K562 (cell line): ENCODE results near the gene ARHGAP4. TPM values are rescaled to one million over a fixed set of nuclear protein-coding genes. Genes with fewer than 3 reads are reported as not detected.

Experiments used
- ATAC-seq: fragments of 200-7000 bp; cut with Tn5 transposase; 3 replicates; pipeline ENCODE4 v1.9.1; 2020; ENCODE audit warnings: moderate library complexity
- BruUV-seq: library from RNA; stranded (reverse); fragments of 400-500 nt; replicated peaks from 2 replicates; lab custom pipeline; 2021; lab: Mats Ljungman, UMichigan
- CTCF ChIA-PET: fragments of 300-600 bp; formaldehyde crosslinking; extraction: SDS; loops from one replicate; lab custom pipeline; 2021; ENCODE audit warnings: low intra/inter-chr PET ratio; lab: Yijun Ruan, JAX
- POLR2A ChIA-PET: fragments of 300-600, 350-650 bp; sonication (Branson Sonifier 250); formaldehyde crosslinking; extraction: SDS; loops from one replicate; lab custom pipeline; 2021; ENCODE audit warnings: antibody characterized with exemption, inconsistent platforms; lab: Yijun Ruan, JAX
- DNase-seq, 4 experiments: peaks; one replicate each; pipeline versions ENCODE4 v3.0.0 to v3.0.0-alpha.2; 2011 to 2018; ENCODE audit warnings: low spot score in 3 of 4, mixed read lengths in 3 of 4; ENCODE audit errors: extremely low read depth in 1 of 4
- FAIRE-seq: peaks from 2 replicates; lab custom pipeline; 2011; peaks lifted over from hg19 to GRCh38; lab: Jason Lieb, UNC
- H2AFZ ChIP-seq: 2 replicates; pipeline ENCODE4 v1.6.0; 2011; ENCODE audit warnings: low read depth, low read length, control low read depth, inconsistent platforms
- H3K27ac ChIP-seq: fragments of 200-600 bp; 3 replicates; pipeline ENCODE4 v1.8.0; 2011; ENCODE audit warnings: low read depth, mild to moderate bottlenecking, control low read depth, inconsistent platforms, low read length, moderate library complexity, mixed read lengths; ENCODE audit errors: extremely low read depth
- H3K27me3 ChIP-seq, 2 experiments: fragments of 300-600 bp in 1 of 2; 2 replicates in 1 of 2; 3 replicates in 1 of 2; pipeline versions ENCODE4 v1.6.0 to v1.8.0; 2011; ENCODE audit warnings: inconsistent platforms in 2 of 2, low read length in 2 of 2, mild to moderate bottlenecking in 1 of 2, mixed read lengths in 1 of 2, moderate library complexity in 1 of 2; ENCODE audit not compliant: control insufficient read depth in 2 of 2, insufficient read depth in 2 of 2
- H3K36me3 ChIP-seq: fragments of 300-600 bp; 3 replicates; pipeline ENCODE4 v1.8.0; 2011; ENCODE audit warnings: mild to moderate bottlenecking, low read length, inconsistent platforms; ENCODE audit not compliant: control insufficient read depth, insufficient read depth
- H3K4me1 ChIP-seq, 2 experiments: fragments of 200-600 bp in 1 of 2; replicated peaks in 1 of 2; 2 replicates in 1 of 2; 3 replicates in 1 of 2; pipeline versions ENCODE4 v1.5.1 to v1.8.0; 2011; ENCODE audit warnings: inconsistent platforms in 2 of 2, low read length in 2 of 2, mild to moderate bottlenecking in 1 of 2, mixed read lengths in 1 of 2, moderate library complexity in 1 of 2; ENCODE audit not compliant: control insufficient read depth in 2 of 2, insufficient read depth in 2 of 2
- H3K4me2 ChIP-seq: 2 replicates; pipeline ENCODE4 v1.6.1; 2011; ENCODE audit warnings: low read length, control low read depth, inconsistent platforms, mixed read lengths; ENCODE audit not compliant: insufficient read depth
- H3K4me3 ChIP-seq: fragments of 200-600 bp; sonication (generic), shearing (Covaris generic); 2 replicates; pipeline ENCODE4 v1.5.1; 2016; ENCODE audit warnings: control low read depth, inconsistent platforms
- H3K79me2 ChIP-seq: fragments of 200-600 bp; 3 replicates; pipeline ENCODE4 v1.8.0; 2011; ENCODE audit warnings: low read length, inconsistent platforms; ENCODE audit not compliant: control insufficient read depth, insufficient read depth
- H3K9ac ChIP-seq, 2 experiments: 2 replicates each; pipeline versions ENCODE4 v1.6.0 to v1.6.1; 2011; ENCODE audit warnings: low read depth in 2 of 2, low read length in 2 of 2, control low read depth in 1 of 2, inconsistent platforms in 1 of 2, mild to moderate bottlenecking in 1 of 2, mixed read lengths in 1 of 2; ENCODE audit not compliant: insufficient read depth in 1 of 2
- H3K9me1 ChIP-seq: one replicate; pipeline ENCODE4 v1.6.0; 2011; ENCODE audit warnings: inconsistent platforms, mild to moderate bottlenecking, low read length, moderate library complexity; ENCODE audit not compliant: control insufficient read depth, insufficient read depth
- H3K9me3 ChIP-seq: replicated peaks from 2 replicates; pipeline ENCODE4 v1.5.1; 2011; ENCODE audit warnings: low read depth, low read length, inconsistent platforms; ENCODE audit not compliant: control insufficient read depth, insufficient read depth
- H4K20me1 ChIP-seq: replicated peaks from 2 replicates; pipeline ENCODE4 v1.6.1; 2011; ENCODE audit warnings: low read length, inconsistent platforms, mixed read lengths; ENCODE audit not compliant: control insufficient read depth, insufficient read depth
- FOXK1 ChIP-seq: sonication (generic); formaldehyde crosslinking; IDR thresholded peaks from 2 replicates; pipeline ENCODE4 v1.8.0; 2022; ENCODE audit warnings: missing genetic modification reagents, mild to moderate bottlenecking, borderline replicate concordance
- HMG20A ChIP-seq: fragments of 450-650 bp; formaldehyde crosslinking; conservative IDR thresholded peaks from 2 replicates; pipeline ENCODE4 v1.4.0; 2020; ENCODE audit warnings: mild to moderate bottlenecking, mixed read lengths
- KLF13 ChIP-seq: fragments of 450-650 bp; IDR thresholded peaks from 2 replicates; pipeline ENCODE4 v1.6.1; 2016; ENCODE audit warnings: missing genetic modification characterization, low read depth, mild to moderate bottlenecking, missing compliant biosample characterization, moderate library complexity, borderline replicate concordance
- MEF2A ChIP-seq: IDR thresholded peaks from 2 replicates; pipeline ENCODE4 v1.6.1; 2011; ENCODE audit warnings: low read depth, mild to moderate bottlenecking, low read length, moderate library complexity; ENCODE audit not compliant: control insufficient read depth
- SP2 ChIP-seq: IDR thresholded peaks from 2 replicates; pipeline ENCODE4 v1.6.1; 2011; ENCODE audit warnings: mild to moderate bottlenecking, low read depth, low read length, moderate library complexity; ENCODE audit not compliant: poor library complexity, severe bottlenecking; ENCODE audit errors: extremely low read depth
- TSHZ1 ChIP-seq: fragments of 250-450 bp; sonication (Bioruptor Pico); IDR thresholded peaks from 2 replicates; pipeline ENCODE4 v1.4.0; 2020; ENCODE audit warnings: mild to moderate bottlenecking, moderate library complexity
- ZNF174 ChIP-seq: fragments of 250-450 bp; sonication (Bioruptor Pico); IDR thresholded peaks from 2 replicates; pipeline ENCODE4 v1.4.0; 2020; ENCODE audit warnings: mild to moderate bottlenecking
- ZNF445 ChIP-seq: fragments of 250-450 bp; sonication (Bioruptor Pico); IDR thresholded peaks from 2 replicates; pipeline ENCODE4 v1.4.0; 2020; ENCODE audit warnings: low read depth, mild to moderate bottlenecking, moderate library complexity
- WGBS: fragments of 100-300 bp; shearing (Covaris generic); methylation state at CpG from one replicate; pipeline ENCODE4 v1.1.6; 2016; ENCODE audit warnings: low coverage, mixed read lengths; ENCODE audit not compliant: insufficient coverage; ENCODE audit errors: missing lambda C conversion rate; 5-methylcytosine and 5-hydroxymethylcytosine counted together
- in situ Hi-C: fragments of 300-500 bp; cut with MboI; formaldehyde crosslinking; loops from 4 replicates; pipeline ENCODE4 v1.15.0; 2018; ENCODE audit warnings: inconsistent platforms, mixed read lengths
- intact Hi-C: fragments of 100-400 bp; cut with micrococcal nuclease; formaldehyde crosslinking; loops from 2 replicates; pipeline ENCODE4 v1.14.2; 2022
- polyA plus RNA-seq, 8 experiments: library from polyadenylated mRNA; depleted of rRNA in 4 of 8; stranded (reverse) in 5 of 8; unstranded in 3 of 8; fragments of >200 nt; fragmentation: Nextera tagmentation in 2 of 8; fragmentation: Illumina TruSeq in 1 of 8; extraction: Ambion mirVana in 2 of 8; extraction: Trizol in 1 of 8; gene quantifications; 2 replicates each; pipeline versions ENCODE4 v1.2.1 to v1.2.3, GENCODE V29; 2011 to 2014; ENCODE audit warnings: inconsistent platforms in 1 of 8, missing spikeins in 1 of 8
- total RNA-seq, 7 experiments: library from RNA; depleted of rRNA in 6 of 7; stranded (reverse); fragments of >200 nt in 6 of 7; fragmentation: Illumina TruSeq in 2 of 7; extraction: Trizol in 2 of 7; gene quantifications; 2 replicates each; pipeline versions ENCODE4 v1.2.1 to v1.2.3, GENCODE V29; 2011 to 2021; ENCODE audit warnings: low replicate concordance in 1 of 7
- TF ChIP-seq, protein P1 (sequence below): fragments of 200-800 bp; sonication (Bioruptor generic); IDR thresholded peaks from 2 replicates; pipeline ENCODE4 v1.6.1; 2017; ENCODE audit warnings: missing genetic modification characterization, missing compliant biosample characterization
- TF ChIP-seq, protein P2 (sequence below), 3 experiments: fragments of 200-800 bp in 1 of 3; sonication (Bioruptor generic) in 1 of 3; sonication (generic) in 1 of 3; formaldehyde crosslinking in 1 of 3; IDR thresholded peaks; 2 replicates each; pipeline versions ENCODE4 v1.6.1 to v1.8.0; 2016 to 2022; ENCODE audit warnings: mild to moderate bottlenecking in 2 of 3, missing compliant biosample characterization in 2 of 3, missing genetic modification characterization in 2 of 3, missing genetic modification reagents in 1 of 3
- TF ChIP-seq, protein P3 (sequence below): conservative IDR thresholded peaks from 2 replicates; pipeline ENCODE4 v1.6.1; 2011; ENCODE audit warnings: low read depth, mild to moderate bottlenecking, low read length; ENCODE audit not compliant: control insufficient read depth

ARHGAP4 gene
- total and polyA plus RNA-seq, 9 of the 15 experiments (the other 6 are each of a cell fraction or from before 2014, with no cell fraction given) = 0.30 to 81.8 (median 13.5) TPM

- peak within 1 kb of the TSS in 1 of 2 experiments; percentile 26; a peak in 1 of 4 replicates for H3K9ac ChIP-seq
- WGBS = 3% methylated on average over 18 of the region's 94 CpGs
- ATAC-seq (peak; percentile 71), FAIRE-seq (no peak), DNase-seq (peak; percentile 44 to 85 (median 80))
- no peaks in the 10 kb centered on the region for H3K79me2 ChIP-seq
- ChIA-PET POLR2A (interaction anchor here (0.6 kb wide), 2 partner anchors 19 to 929 kb away, joined by 3 read pairs; no protein-coding TSS in a partner anchor), CTCF (no interaction called here)
- H3K9me1 ChIP-seq = no peaks in the 10 kb centered on the region
- H3K4me1 ChIP-seq = peaks cover 10 to 53% of the 10 kb centered on the region in 2 experiments
- intact Hi-C loops = no loop called here
- no peak within 1 kb of the TSS for H3K27ac ChIP-seq
- H2AFZ ChIP-seq = no peak within 1 kb of the TSS
- no peaks in the 10 kb centered on the region for H3K9me3 ChIP-seq
- H3K4me3 ChIP-seq = no peak within 1 kb of the TSS
- BruUV-seq = no TSS peak
- no peak within 1 kb of the TSS for H3K4me2 ChIP-seq
- peaks cover 0 to 23% of the 10 kb centered on the region in 2 experiments; a peak in 2 of 5 replicates for H3K27me3 ChIP-seq
- no peaks in the 10 kb centered on the region for H3K36me3 ChIP-seq
- in situ Hi-C loops = no loop called here
- H4K20me1 ChIP-seq = peaks cover 6% of the 10 kb centered on the region; the same call in 1 of the 2 replicates
- TF ChIP-seq HMG20A (CRISPR knock-in tag) (no peak), FOXK1 (CRISPR knock-in tag) (no peak), ZNF174 (CRISPR knock-in tag) (no peak), TSHZ1 (no peak), SP2 (no peak), ZNF445 (CRISPR knock-in tag) (no peak), KLF13 (tag) (no peak), MEF2A (no peak)
- TF ChIP-seq, protein P1, sequence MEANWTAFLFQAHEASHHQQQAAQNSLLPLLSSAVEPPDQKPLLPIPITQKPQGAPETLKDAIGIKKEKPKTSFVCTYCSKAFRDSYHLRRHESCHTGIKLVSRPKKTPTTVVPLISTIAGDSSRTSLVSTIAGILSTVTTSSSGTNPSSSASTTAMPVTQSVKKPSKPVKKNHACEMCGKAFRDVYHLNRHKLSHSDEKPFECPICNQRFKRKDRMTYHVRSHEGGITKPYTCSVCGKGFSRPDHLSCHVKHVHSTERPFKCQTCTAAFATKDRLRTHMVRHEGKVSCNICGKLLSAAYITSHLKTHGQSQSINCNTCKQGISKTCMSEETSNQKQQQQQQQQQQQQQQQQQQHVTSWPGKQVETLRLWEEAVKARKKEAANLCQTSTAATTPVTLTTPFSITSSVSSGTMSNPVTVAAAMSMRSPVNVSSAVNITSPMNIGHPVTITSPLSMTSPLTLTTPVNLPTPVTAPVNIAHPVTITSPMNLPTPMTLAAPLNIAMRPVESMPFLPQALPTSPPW = peak; percentile 77
- TF ChIP-seq, protein P2, sequence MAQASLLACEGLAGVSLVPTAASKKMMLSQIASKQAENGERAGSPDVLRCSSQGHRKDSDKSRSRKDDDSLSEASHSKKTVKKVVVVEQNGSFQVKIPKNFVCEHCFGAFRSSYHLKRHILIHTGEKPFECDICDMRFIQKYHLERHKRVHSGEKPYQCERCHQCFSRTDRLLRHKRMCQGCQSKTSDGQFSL (CRISPR knock-in tag; IDR thresholded peaks at IDR 0.05) = peak; percentile 25; the same call in 1 of the 2 replicates
- TF ChIP-seq, protein P2 (tag; IDR thresholded peaks at IDR 0.05) = no peak
- TF ChIP-seq, protein P3, sequence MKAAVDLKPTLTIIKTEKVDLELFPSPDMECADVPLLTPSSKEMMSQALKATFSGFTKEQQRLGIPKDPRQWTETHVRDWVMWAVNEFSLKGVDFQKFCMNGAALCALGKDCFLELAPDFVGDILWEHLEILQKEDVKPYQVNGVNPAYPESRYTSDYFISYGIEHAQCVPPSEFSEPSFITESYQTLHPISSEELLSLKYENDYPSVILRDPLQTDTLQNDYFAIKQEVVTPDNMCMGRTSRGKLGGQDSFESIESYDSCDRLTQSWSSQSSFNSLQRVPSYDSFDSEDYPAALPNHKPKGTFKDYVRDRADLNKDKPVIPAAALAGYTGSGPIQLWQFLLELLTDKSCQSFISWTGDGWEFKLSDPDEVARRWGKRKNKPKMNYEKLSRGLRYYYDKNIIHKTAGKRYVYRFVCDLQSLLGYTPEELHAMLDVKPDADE = no peak
Measured at GRCh38 chrX:153885968-153886903, 39.8 kb downstream of the ARHGAP4 start, which contains the start of gene L1CAM. L1CAM (minus strand) TSS chrX:153886173; CDS start chrX:153875836, 10,337 bp downstream.
